H1 (cell line): Measurements from ENCODE around the gene RAET1L. TPM values are rescaled to one million over a fixed set of nuclear protein-coding genes. Genes with fewer than 3 reads are reported as not detected.

Source experiments
- CHD1 ChIP-seq: IDR thresholded peaks from 2 replicates; pipeline ENCODE4 v1.6.1; 2012; ENCODE audit warnings: low read depth, low read length, improper control_type of control experiment
- FOSL1 ChIP-seq: IDR thresholded peaks from 2 replicates; pipeline ENCODE4 v1.6.1; 2011; ENCODE audit warnings: mild to moderate bottlenecking, low read depth, low read length, moderate library complexity; ENCODE audit not compliant: insufficient read depth
- HDAC6 ChIP-seq: IDR thresholded peaks from one replicate; pipeline ENCODE4 v1.7.1; 2012; ENCODE audit warnings: low read depth, mild to moderate bottlenecking, inconsistent platforms, low read length, moderate library complexity
- KDM4A ChIP-seq: IDR thresholded peaks from one replicate; pipeline ENCODE4 v1.7.1; 2012; ENCODE audit warnings: low read depth, mild to moderate bottlenecking, moderate library complexity, low read length, inconsistent platforms; ENCODE audit not compliant: severe bottlenecking
- MAX ChIP-seq: IDR thresholded peaks from 2 replicates; pipeline ENCODE4 v1.6.1; 2012; ENCODE audit warnings: inconsistent platforms
- PHF8 ChIP-seq: fragments of 200-600 bp; sonication (generic); conservative IDR thresholded peaks from 2 replicates; pipeline ENCODE4 v1.7.1; 2012; ENCODE audit warnings: low read depth, mild to moderate bottlenecking, inconsistent platforms, low read length, moderate library complexity
- SP4 ChIP-seq: IDR thresholded peaks from 2 replicates; pipeline ENCODE4 v1.6.1; 2012; ENCODE audit warnings: low read length, inconsistent platforms
- SUZ12 ChIP-seq: fragments of 200-600 bp; sonication (generic); IDR thresholded peaks from 2 replicates; pipeline ENCODE4 v1.6.1; 2012; ENCODE audit warnings: mild to moderate bottlenecking, inconsistent platforms, low read length, moderate library complexity, mixed read lengths
- TBP ChIP-seq: IDR thresholded peaks from 2 replicates; pipeline ENCODE4 v1.6.1; 2011; ENCODE audit warnings: low read depth, low read length, improper control_type of control experiment
- TCF12 ChIP-seq: IDR thresholded peaks from 2 replicates; pipeline ENCODE4 v1.6.1; 2011; ENCODE audit warnings: low read depth, mild to moderate bottlenecking, low read length
- polyA plus RNA-seq, 7 experiments: library from polyadenylated mRNA; depleted of rRNA in 3 of 7; stranded (reverse) in 5 of 7; unstranded in 2 of 7; fragments of >200 nt in 5 of 7; fragments of 200-250 nt in 2 of 7; gene quantifications; 1 replicate in 5 of 7; 2 replicates in 1 of 7; 4 replicates in 1 of 7; pipeline versions ENCODE4 v1.2.1 to v1.2.3, GENCODE V29; 2011 to 2013; ENCODE audit warnings: missing spikeins in 2 of 7, mixed read lengths in 2 of 7
- total RNA-seq: library from RNA; stranded (reverse); fragmentation: NEBNext Ultra II Directional; extraction: Animal tissue kit (Norgen Biotek cat#: 25700); gene quantifications from 2 replicates; pipeline ENCODE4 v1.2.1, GENCODE V29; 2021
- TF ChIP-seq, protein P1 (sequence below): fragments of 300-600 bp; sonication (generic); IDR thresholded peaks from 2 replicates; pipeline ENCODE4 v1.7.1; 2012; ENCODE audit warnings: low read length, moderate library complexity, mild to moderate bottlenecking, inconsistent platforms; ENCODE audit not compliant: insufficient replicate concordance

RAET1L gene
- total and polyA plus RNA-seq, 2 of the 8 experiments (the other 6 are each of a cell fraction or from before 2014, with no cell fraction given), result not detected

- TF ChIP-seq, protein P1, sequence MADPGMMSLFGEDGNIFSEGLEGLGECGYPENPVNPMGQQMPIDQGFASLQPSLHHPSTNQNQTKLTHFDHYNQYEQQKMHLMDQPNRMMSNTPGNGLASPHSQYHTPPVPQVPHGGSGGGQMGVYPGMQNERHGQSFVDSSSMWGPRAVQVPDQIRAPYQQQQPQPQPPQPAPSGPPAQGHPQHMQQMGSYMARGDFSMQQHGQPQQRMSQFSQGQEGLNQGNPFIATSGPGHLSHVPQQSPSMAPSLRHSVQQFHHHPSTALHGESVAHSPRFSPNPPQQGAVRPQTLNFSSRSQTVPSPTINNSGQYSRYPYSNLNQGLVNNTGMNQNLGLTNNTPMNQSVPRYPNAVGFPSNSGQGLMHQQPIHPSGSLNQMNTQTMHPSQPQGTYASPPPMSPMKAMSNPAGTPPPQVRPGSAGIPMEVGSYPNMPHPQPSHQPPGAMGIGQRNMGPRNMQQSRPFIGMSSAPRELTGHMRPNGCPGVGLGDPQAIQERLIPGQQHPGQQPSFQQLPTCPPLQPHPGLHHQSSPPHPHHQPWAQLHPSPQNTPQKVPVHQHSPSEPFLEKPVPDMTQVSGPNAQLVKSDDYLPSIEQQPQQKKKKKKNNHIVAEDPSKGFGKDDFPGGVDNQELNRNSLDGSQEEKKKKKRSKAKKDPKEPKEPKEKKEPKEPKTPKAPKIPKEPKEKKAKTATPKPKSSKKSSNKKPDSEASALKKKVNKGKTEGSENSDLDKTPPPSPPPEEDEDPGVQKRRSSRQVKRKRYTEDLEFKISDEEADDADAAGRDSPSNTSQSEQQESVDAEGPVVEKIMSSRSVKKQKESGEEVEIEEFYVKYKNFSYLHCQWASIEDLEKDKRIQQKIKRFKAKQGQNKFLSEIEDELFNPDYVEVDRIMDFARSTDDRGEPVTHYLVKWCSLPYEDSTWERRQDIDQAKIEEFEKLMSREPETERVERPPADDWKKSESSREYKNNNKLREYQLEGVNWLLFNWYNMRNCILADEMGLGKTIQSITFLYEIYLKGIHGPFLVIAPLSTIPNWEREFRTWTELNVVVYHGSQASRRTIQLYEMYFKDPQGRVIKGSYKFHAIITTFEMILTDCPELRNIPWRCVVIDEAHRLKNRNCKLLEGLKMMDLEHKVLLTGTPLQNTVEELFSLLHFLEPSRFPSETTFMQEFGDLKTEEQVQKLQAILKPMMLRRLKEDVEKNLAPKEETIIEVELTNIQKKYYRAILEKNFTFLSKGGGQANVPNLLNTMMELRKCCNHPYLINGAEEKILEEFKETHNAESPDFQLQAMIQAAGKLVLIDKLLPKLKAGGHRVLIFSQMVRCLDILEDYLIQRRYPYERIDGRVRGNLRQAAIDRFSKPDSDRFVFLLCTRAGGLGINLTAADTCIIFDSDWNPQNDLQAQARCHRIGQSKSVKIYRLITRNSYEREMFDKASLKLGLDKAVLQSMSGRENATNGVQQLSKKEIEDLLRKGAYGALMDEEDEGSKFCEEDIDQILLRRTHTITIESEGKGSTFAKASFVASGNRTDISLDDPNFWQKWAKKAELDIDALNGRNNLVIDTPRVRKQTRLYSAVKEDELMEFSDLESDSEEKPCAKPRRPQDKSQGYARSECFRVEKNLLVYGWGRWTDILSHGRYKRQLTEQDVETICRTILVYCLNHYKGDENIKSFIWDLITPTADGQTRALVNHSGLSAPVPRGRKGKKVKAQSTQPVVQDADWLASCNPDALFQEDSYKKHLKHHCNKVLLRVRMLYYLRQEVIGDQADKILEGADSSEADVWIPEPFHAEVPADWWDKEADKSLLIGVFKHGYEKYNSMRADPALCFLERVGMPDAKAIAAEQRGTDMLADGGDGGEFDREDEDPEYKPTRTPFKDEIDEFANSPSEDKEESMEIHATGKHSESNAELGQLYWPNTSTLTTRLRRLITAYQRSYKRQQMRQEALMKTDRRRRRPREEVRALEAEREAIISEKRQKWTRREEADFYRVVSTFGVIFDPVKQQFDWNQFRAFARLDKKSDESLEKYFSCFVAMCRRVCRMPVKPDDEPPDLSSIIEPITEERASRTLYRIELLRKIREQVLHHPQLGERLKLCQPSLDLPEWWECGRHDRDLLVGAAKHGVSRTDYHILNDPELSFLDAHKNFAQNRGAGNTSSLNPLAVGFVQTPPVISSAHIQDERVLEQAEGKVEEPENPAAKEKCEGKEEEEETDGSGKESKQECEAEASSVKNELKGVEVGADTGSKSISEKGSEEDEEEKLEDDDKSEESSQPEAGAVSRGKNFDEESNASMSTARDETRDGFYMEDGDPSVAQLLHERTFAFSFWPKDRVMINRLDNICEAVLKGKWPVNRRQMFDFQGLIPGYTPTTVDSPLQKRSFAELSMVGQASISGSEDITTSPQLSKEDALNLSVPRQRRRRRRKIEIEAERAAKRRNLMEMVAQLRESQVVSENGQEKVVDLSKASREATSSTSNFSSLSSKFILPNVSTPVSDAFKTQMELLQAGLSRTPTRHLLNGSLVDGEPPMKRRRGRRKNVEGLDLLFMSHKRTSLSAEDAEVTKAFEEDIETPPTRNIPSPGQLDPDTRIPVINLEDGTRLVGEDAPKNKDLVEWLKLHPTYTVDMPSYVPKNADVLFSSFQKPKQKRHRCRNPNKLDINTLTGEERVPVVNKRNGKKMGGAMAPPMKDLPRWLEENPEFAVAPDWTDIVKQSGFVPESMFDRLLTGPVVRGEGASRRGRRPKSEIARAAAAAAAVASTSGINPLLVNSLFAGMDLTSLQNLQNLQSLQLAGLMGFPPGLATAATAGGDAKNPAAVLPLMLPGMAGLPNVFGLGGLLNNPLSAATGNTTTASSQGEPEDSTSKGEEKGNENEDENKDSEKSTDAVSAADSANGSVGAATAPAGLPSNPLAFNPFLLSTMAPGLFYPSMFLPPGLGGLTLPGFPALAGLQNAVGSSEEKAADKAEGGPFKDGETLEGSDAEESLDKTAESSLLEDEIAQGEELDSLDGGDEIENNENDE, result no peak
- TF ChIP-seq FOSL1, result no peak
- TF ChIP-seq PHF8, result no peak
- TF ChIP-seq SP4, result no peak
- TF ChIP-seq MAX, result no peak
- no peak for TF ChIP-seq HDAC6
- TF ChIP-seq TBP, result no peak
- TF ChIP-seq SUZ12, result no peak
- TF ChIP-seq KDM4A, result no peak
- TF ChIP-seq TCF12, result no peak
- no peak for TF ChIP-seq CHD1
These were observed 38.3 kb upstream of the RAET1L start (continued) for GRCh38 chr6:150063640-150064039.
